Activated CD4-positive, alpha-beta memory T cell treated with anti-CD3 and anti-CD28 coated beads, Interleukin-2, amount 10 ng/mL, durations not matched to agents 7 days and 5 days (primary cell): ENCODE results near the gene AKT1. TPM values are rescaled to one million over a fixed set of nuclear protein-coding genes. Genes with fewer than 3 reads are reported as not detected.
A peak's percentile ranks its signal among the peaks of the same experiment; 100 is the strongest.

Experiments used
- CTCF ChIA-PET: fragments of 350-600 bp; sonication (Branson Sonifier 250); formaldehyde crosslinking; loops from one replicate; lab custom pipeline; 2021; ENCODE audit warnings: antibody characterized with exemption, inconsistent platforms; lab: Charles Lee
- POLR2A ChIA-PET: fragments of 350-600 bp; sonication (Branson Sonifier 250); formaldehyde crosslinking; loops from one replicate; lab custom pipeline; 2021; ENCODE audit warnings: antibody characterized with exemption; lab: Charles Lee
- DNase-seq: peaks from one replicate; pipeline ENCODE4 v3.0.0-alpha.2; 2020
- H3K27ac Mint-ChIP-seq: one replicate; pipeline ENCODE4 v1.8.0; 2021; ENCODE audit warnings: mild to moderate bottlenecking, mixed read lengths
- H3K27me3 Mint-ChIP-seq: one replicate; pipeline ENCODE4 v1.8.0; 2021; ENCODE audit warnings: mixed read lengths
- H3K36me3 Mint-ChIP-seq: one replicate; pipeline ENCODE4 v1.8.0; 2021; ENCODE audit warnings: low read depth, mixed read lengths
- H3K4me1 Mint-ChIP-seq: one replicate; pipeline ENCODE4 v1.8.0; 2021; ENCODE audit warnings: mixed read lengths
- H3K4me3 Mint-ChIP-seq: one replicate; pipeline ENCODE4 v1.8.0; 2021; ENCODE audit warnings: mild to moderate bottlenecking, mixed read lengths
- H3K9me3 Mint-ChIP-seq: one replicate; pipeline ENCODE4 v1.8.0; 2021; ENCODE audit warnings: mixed read lengths
- total RNA-seq, 2 experiments: library from RNA; stranded (reverse); gene quantifications; one replicate each; pipeline ENCODE4 v1.2.3, GENCODE V29; 2021

AKT1 gene
- total RNA-seq, 2 experiments from 2014 or later, result 157 to 162 TPM

- no peaks in the 10 kb centered on the region for H3K36me3 Mint-ChIP-seq
- no peaks in the 10 kb centered on the region for H3K9me3 Mint-ChIP-seq
- no peak for DNase-seq
- CTCF ChIA-PET, result interaction anchor here (0.8 kb wide), 2 partner anchors 45 to 61 kb away, joined by 3 read pairs; no protein-coding TSS in a partner anchor
- POLR2A ChIA-PET, result interaction anchor here (1.0 kb wide), 1 partner anchor 13 kb away, joined by 3 read pairs; no protein-coding TSS in a partner anchor
- H3K4me1 Mint-ChIP-seq, result peaks cover 25% of the 10 kb centered on the region
- H3K27me3 Mint-ChIP-seq, result no peaks in the 10 kb centered on the region
- H3K27ac Mint-ChIP-seq, result no peak overlapping the region
- no peak overlapping the region for H3K4me3 Mint-ChIP-seq
Measured at GRCh38 chr14:104813286-104813685, 17.7 kb upstream of the AKT1 start.

GRCh38 chr14:104810316-104810715 is 14.8 kb upstream of the AKT1 start:
- CTCF ChIA-PET, result no interaction called here
- no peak for DNase-seq
- Mint-ChIP-seq H3K9me3 (no peaks in the 10 kb centered on the region), H3K27ac (no peak overlapping the region), H3K36me3 (no peaks in the 10 kb centered on the region), H3K4me3 (no peak overlapping the region), H3K4me1 (peaks cover 16% of the 10 kb centered on the region), H3K27me3 (no peaks in the 10 kb centered on the region)
- POLR2A ChIA-PET, result no interaction called here

- no peak overlapping the region for H3K27ac Mint-ChIP-seq
- H3K4me1 Mint-ChIP-seq, result peaks cover 4% of the 10 kb centered on the region
- no peaks in the 10 kb centered on the region for H3K36me3 Mint-ChIP-seq
- DNase-seq, result no peak
- no peak overlapping the region for H3K4me3 Mint-ChIP-seq
- POLR2A ChIA-PET, result no interaction called here
- CTCF ChIA-PET, result no interaction called here
- H3K27me3 Mint-ChIP-seq, result no peaks in the 10 kb centered on the region
- H3K9me3 Mint-ChIP-seq, result no peaks in the 10 kb centered on the region
Measured at GRCh38 chr14:104808456-104808855, 12.9 kb upstream of the AKT1 start.

- Mint-ChIP-seq H3K4me3 (no peak overlapping the region), H3K4me1 (peaks cover 5% of the 10 kb centered on the region), H3K27ac (no peak overlapping the region), H3K9me3 (no peaks in the 10 kb centered on the region), H3K36me3 (no peaks in the 10 kb centered on the region), H3K27me3 (no peaks in the 10 kb centered on the region)
- no peak for DNase-seq
- ChIA-PET POLR2A (no interaction called here), CTCF (no interaction called here)
Measured at GRCh38 chr14:104806625-104807465, 11.3 kb upstream of the AKT1 start.

- POLR2A ChIA-PET, result no interaction called here
- Mint-ChIP-seq H3K9me3 (no peaks in the 10 kb centered on the region), H3K4me3 (no peak overlapping the region), H3K4me1 (peaks cover 10% of the 10 kb centered on the region), H3K36me3 (no peaks in the 10 kb centered on the region), H3K27me3 (no peaks in the 10 kb centered on the region), H3K27ac (no peak overlapping the region)
- DNase-seq, result no peak
- CTCF ChIA-PET, result no interaction called here
Measured at GRCh38 chr14:104805941-104806624, 10.5 kb upstream of the AKT1 start.

DNA sequence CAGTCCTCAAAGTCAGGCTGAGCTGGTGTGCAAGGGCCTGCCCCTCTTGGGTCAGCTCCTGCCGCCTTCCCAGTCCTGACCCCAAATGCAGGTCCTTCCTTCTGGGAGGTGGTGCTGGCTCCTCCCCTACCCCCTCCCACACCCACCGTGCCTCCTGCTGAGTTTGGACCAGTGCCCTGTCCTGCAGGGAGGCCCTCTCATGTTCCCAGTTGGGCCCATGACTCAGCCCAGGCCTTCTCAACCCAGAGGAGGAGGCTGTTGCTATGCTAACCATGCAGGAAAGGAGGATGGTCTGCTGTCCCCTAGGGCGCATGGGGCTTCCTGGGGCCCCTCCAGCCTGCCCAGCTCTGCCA is 9.8 kb upstream of the AKT1 start:
- ChIA-PET POLR2A (no interaction called here), CTCF (no interaction called here)
- Mint-ChIP-seq H3K4me1 (peaks cover 10% of the 10 kb centered on the region), H3K27ac (no peak overlapping the region), H3K27me3 (no peaks in the 10 kb centered on the region), H3K4me3 (no peak overlapping the region), H3K9me3 (no peaks in the 10 kb centered on the region), H3K36me3 (no peaks in the 10 kb centered on the region)
- no peak for DNase-seq

DNA sequence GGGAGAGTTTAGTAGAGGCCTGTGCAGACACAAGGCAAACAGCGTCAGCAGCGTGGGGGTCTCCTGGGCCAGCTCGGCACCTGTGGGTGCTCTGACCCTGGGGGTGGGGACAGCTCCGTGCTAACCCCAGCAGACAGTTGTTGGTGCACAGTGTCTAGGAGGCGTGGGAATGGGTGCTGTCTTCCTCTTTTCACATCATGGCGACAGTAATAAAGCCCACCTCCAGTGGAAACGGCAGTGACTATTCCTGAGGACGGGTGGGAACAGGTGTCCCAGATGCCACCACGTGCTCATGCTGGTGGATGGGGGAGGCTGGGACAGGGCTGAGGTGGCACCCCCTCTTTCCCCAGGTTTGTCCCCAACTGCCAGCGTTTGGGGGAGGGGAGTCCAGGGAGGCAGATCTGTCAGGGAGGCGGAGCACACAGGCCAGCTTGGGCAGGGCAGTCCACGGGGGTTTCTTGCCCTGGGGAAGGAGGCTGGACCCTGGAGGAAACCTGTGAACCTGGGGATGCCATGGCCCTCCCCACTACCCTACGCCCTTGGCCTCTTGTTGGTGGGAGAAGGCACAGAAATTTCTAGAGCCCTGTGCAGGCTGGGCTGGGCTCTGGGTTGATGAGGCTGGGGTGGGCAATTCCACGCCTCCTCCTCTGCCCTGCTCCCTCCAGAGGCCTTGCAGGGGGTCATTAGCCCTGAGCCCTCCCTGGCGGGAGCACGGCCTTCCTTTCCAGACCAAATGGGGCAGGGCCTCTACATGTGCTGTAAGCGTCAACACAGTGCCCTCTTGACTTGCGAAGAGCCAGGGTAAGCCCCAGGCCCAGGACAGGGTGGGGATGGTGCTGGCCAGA is 9.2 kb upstream of the AKT1 start:
- POLR2A ChIA-PET, result interaction anchor here (1.7 kb wide), 1 partner anchor 12 kb away, joined by 3 read pairs; no protein-coding TSS in a partner anchor
- Mint-ChIP-seq H3K9me3 (no peaks in the 10 kb centered on the region), H3K27ac (no peak overlapping the region), H3K4me3 (no peak overlapping the region), H3K27me3 (no peaks in the 10 kb centered on the region), H3K4me1 (peaks cover 14% of the 10 kb centered on the region), H3K36me3 (no peaks in the 10 kb centered on the region)
- no peak for DNase-seq
- CTCF ChIA-PET, result no interaction called here

GRCh38 chr14:104803912-104804410 is 8.4 kb upstream of the AKT1 start:
- H3K4me3 Mint-ChIP-seq, result no peak overlapping the region
- peaks cover 21% of the 10 kb centered on the region for H3K4me1 Mint-ChIP-seq
- peaks cover 3% of the 10 kb centered on the region for H3K27me3 Mint-ChIP-seq
- no peak for DNase-seq
- CTCF ChIA-PET, result no interaction called here
- no peaks in the 10 kb centered on the region for H3K36me3 Mint-ChIP-seq
- POLR2A ChIA-PET, result interaction anchor here (1.7 kb wide), 1 partner anchor 11 kb away, joined by 3 read pairs; no protein-coding TSS in a partner anchor
- H3K9me3 Mint-ChIP-seq, result no peaks in the 10 kb centered on the region
- no peak overlapping the region for H3K27ac Mint-ChIP-seq

DNA sequence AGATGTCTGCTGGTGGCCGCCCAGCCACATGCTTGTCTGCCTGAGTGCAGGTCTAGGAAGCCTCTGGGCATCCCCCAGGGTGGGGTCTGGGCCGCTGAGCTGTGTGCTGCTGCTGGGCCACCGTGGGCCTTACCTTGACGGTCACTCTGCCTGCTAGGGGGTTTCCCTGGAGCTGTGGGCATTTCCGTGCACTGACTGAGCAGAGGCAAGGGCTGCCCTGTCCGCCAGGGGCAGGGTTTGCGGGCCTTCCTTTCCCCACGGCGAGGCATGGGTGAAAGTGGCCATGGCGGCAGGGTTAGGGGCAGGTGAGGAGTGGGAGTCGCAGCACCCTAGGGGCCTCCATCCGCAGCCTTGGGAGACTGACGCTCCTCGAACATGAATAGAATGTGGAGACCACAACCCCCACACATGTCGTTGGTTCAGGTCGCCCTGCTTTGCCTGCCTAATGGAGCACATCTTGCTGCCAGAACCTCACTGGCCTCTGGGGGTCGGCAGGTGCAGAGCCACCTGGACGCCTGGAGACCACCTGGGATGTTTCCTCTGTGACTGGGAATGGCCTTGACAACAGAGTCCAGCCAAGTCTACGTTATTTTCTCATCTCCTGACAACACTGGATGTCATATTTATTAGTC is 7.8 kb upstream of the AKT1 start:
- ChIA-PET POLR2A (interaction anchor here (1.7 kb wide), 1 partner anchor 11 kb away, joined by 3 read pairs; no protein-coding TSS in a partner anchor), CTCF (no interaction called here)
- peaks cover 21% of the 10 kb centered on the region for H3K4me1 Mint-ChIP-seq
- DNase-seq, result no peak
- H3K27ac Mint-ChIP-seq, result no peak overlapping the region
- no peaks in the 10 kb centered on the region for H3K9me3 Mint-ChIP-seq
- H3K27me3 Mint-ChIP-seq, result peaks cover 3% of the 10 kb centered on the region
- no peak overlapping the region for H3K4me3 Mint-ChIP-seq
- no peaks in the 10 kb centered on the region for H3K36me3 Mint-ChIP-seq

GRCh38 chr14:104802394-104803184 is 7.0 kb upstream of the AKT1 start:
- ChIA-PET CTCF (interaction anchor here (0.8 kb wide), 1 partner anchor 34 kb away, joined by 3 read pairs; no protein-coding TSS in a partner anchor), POLR2A (interaction anchor here (3.0 kb wide), 1 partner anchor 49 kb away, joined by 19 read pairs; the partner anchor contains the start of gene SIVA1)
- H3K4me3 Mint-ChIP-seq, result peak overlapping the region; percentile 48

GRCh38 chr14:104801520-104802393 is 6.2 kb upstream of the AKT1 start:
- H3K36me3 Mint-ChIP-seq, result no peaks in the 10 kb centered on the region
- ChIA-PET POLR2A (interaction anchor here (1.0 to 3.0 kb wide), 4 partner anchors 11 to 264 kb away, joined by 3 to 19 read pairs (median 4); partner anchors contain the start of genes GPR132 and SIVA1), CTCF (interaction anchor here (0.8 to 2.2 kb wide), 2 partner anchors 33 kb away, joined by 3 to 8 read pairs; no protein-coding TSS in a partner anchor)
- no peaks in the 10 kb centered on the region for H3K9me3 Mint-ChIP-seq
- H3K4me1 Mint-ChIP-seq, result peaks cover 23% of the 10 kb centered on the region
- H3K4me3 Mint-ChIP-seq, result peak overlapping the region; percentile 81
- H3K27me3 Mint-ChIP-seq, result peaks cover 9% of the 10 kb centered on the region
- peak overlapping the region; percentile 61 for H3K27ac Mint-ChIP-seq
- DNase-seq, result no peak

More at GRCh38 chr14:104802394-104803184, 7.0 kb upstream of the AKT1 start:
- Mint-ChIP-seq H3K27ac (no peak overlapping the region), H3K36me3 (no peaks in the 10 kb centered on the region), H3K27me3 (peaks cover 7% of the 10 kb centered on the region), H3K4me1 (peaks cover 21% of the 10 kb centered on the region), H3K9me3 (no peaks in the 10 kb centered on the region)
- no peak for DNase-seq
